Hepatocyte (in vitro differentiated cells): Measurements from ENCODE around the gene FGF9.

Source experiments
- CTCF ChIP-seq: fragments of 200-600 bp; sonication (generic); IDR thresholded peaks from 2 replicates; pipeline ENCODE4 v1.5.1; 2016; ENCODE audit warnings: antibody characterized with exemption, mild to moderate bottlenecking; ENCODE audit not compliant: poor library complexity
- EZH2 ChIP-seq: fragments of 200-600 bp; sonication (generic); IDR thresholded peaks from 2 replicates; pipeline ENCODE4 v1.6.1; 2016; ENCODE audit warnings: antibody characterized with exemption, mild to moderate bottlenecking, borderline replicate concordance
- EZH2phosphoT487 ChIP-seq: fragments of 200-600 bp; sonication (generic); IDR thresholded peaks from one replicate; pipeline ENCODE4 v1.6.1; 2018; ENCODE audit warnings: antibody characterized with exemption, mild to moderate bottlenecking, low read depth, moderate library complexity; ENCODE audit not compliant: unreplicated experiment, severe bottlenecking

GRCh38 chr13:21670006-21670882 is 629 bp upstream of the FGF9 start:
- TF ChIP-seq CTCF, result peak; percentile 36
- TF ChIP-seq EZH2phosphoT487, result no peak
- no peak for TF ChIP-seq EZH2
